ENCODE data around the gene RARRES2.

Gene RARRES2

DNA sequence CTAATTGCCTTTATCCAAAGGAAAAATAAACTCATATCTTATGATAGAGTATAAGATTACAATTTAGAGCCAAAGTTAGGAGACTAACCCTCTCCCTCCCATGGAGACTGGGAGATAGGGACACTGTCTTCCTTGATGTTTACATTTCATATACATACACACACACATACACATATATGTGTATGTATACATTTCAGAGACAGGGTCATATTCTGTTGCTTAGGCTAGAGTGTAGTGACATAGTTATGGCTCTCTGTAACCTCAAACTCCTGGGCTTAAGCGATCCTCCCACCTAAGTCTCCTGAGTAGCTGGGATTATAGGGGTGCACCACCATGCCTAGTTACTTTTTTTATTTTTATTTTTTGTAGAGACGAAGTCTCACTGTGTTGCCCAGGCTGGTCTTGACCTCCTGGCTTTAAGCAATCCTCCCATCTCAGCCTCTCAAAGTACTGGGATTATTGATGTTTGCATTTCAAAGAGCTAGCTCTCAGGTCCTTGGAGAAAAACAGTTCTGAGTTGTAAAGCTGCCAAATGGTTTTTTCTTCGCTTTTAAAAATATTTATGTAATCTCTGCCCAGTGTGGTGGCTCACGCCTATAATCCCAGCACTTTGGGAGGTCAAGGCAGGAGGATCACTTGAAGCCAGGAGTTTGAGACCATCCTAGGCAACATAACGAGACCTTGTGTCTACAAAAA is 19.1 kb upstream of the RARRES2 start:
- DNase-seq = no peak

DNA sequence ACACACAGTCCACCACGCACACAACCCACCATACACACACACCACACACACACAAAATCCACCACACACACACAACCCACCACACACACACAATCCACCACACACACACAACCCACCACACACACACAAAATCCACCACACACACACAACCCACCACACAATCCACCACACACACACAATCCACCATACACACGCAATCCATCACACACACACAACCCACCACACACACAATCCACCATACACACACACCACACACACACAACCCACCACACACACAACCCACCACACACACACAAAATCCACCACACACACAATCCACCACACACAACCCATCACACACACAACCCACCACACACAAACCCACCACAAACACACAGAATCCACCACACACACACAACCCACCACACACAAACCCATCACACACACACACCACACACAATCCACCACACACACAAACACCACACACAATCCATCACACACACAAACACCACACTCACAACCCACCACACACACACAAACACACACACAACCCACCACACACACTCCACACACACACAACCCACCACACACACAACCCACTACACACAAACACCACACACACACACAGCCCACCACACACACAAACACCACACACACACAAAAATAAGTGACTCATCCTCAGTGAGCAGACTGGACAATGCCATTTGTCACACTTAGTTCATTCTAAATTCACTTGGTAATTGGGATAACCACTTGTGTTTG is 18.4 kb upstream of the RARRES2 start:
- no peak for DNase-seq

- DNase-seq = no peak
Measured at GRCh38 chr7:150358988-150359621, 17.7 kb upstream of the RARRES2 start.

- DNase-seq = no peak
Measured at GRCh38 chr7:150358433-150358832, 17.0 kb upstream of the RARRES2 start.

DNA sequence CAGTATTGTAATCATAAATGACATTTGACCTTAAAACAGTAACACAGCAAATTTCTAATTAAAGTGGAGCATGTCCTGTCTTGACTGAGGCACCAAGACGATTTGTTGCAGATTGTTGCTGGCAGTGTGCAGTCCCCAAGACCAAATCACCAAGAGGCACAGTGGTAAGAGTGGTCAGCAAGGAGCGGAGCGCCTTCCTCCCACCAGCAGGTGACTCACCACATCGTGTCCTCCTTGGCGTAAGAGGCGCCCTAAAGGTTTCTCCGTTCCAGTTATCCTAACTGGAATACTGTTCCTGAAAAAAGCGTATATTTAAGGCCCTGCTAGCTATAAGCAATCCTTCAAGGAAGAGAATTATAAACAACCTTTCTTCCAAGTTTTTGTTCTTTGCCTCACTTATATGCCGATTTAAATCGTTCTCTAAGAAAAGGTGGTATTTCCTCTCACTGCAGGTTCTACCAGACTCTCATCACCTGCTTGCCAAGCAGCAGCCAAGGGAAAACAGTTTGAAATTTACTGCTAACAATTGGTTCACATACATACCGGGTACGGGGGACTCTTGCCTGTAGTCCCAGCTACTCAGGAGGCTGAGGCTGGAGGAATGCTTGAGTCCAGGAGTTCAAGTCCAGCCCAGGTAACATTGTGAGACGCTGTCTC is 16.5 kb upstream of the RARRES2 start:
- no peak for DNase-seq

GRCh38 chr7:150357270-150357669 is 15.8 kb upstream of the RARRES2 start:
- DNase-seq = peak; percentile 48

- no peak for DNase-seq
Measured at GRCh38 chr7:150356265-150356897, 15.0 kb upstream of the RARRES2 start.

- DNase-seq = no peak
Measured at GRCh38 chr7:150355666-150356059, 14.2 kb upstream of the RARRES2 start.

DNA sequence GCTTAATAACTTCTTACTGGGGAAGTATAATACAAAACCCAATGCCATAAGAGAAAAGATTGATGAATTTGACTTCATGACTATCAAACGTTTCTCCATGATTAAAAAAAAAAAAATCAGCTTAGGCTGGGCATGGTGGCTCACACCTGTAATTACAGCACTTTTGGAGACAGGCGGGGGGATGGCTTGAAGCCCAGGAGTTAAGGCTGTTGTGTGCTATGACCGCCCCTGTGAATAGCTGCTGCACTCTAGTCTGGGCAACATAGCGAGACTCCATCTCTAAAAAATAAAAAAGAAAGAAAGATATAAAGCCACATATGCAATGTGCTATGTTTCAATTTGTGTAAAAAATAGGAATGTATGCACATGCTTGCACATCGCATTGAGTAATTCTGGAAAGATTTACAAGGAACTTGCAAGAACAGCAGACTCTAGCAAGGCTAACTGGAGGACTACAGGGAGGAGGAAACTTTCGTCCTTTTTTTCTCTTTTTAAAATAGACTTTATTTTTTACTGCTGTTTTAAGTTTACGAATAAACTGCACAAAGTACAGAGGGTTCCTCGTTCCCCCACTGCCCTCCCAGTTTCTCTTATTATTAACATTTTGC is 10.3 kb upstream of the RARRES2 start:
- no peak for DNase-seq

- DNase-seq = no peak
Measured at GRCh38 chr7:150346922-150347321, 5.5 kb upstream of the RARRES2 start.

- DNase-seq = no peak
Measured at GRCh38 chr7:150345012-150345411, 3.6 kb upstream of the RARRES2 start.

- no peak for DNase-seq
Measured at GRCh38 chr7:150344299-150344698, 2.9 kb upstream of the RARRES2 start.

DNA sequence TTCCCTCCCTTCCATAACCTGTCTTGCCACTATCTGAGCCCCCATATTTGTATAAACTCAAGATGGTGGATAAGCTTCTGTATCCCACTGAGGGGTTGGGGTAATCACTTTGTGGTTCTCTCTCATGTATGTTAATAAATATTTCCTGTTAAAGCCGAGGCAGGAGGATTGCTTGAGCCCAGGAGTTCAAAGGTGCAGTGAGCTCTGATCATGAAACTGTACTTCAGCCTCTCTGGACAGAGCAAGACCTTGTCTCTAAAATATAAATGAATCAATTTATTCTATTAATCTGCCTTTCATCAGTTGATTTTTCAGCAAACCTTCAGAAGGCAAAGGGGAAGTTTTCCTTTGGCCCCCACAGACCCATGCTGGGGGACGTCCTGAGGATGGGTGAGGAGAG is 1.8 kb upstream of the RARRES2 start:
- no peak for DNase-seq

DNA sequence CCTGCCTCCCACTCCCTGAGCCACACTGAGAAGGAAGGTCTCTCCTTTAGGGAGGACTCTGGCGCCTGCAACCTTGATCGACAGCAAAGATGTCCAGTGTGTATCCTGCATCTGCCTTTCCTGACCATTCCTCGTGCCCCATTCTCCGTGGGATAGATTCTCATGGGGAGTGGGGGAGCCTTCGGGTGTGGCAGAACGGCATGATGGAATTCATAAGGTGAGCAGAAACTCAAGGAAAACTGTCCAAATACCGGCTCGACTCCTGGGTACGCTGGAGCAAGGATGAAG is 636 bp upstream of the RARRES2 start:
- DNase-seq = no peak

DNA sequence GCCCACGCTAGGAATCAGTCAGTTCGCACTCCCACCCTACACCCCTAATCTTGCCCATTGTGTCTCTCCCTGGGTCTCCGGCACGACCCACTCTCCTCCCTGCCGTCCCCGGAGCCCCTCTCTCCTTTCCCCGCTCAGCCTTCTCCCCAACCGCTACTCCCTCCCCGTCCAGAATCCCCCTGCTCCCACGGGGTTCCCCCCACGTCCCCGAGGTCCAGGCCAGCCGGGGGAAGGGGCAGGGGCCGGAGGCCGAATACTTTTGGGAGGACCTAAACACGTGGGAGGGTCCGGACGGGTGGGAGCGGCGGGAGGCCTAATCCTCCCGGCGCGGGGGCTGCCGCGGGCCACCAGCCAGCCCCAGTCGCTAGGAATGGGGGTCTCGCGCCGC is 560 bp downstream of the RARRES2 start:
- DNase-seq = no peak

- no peak for DNase-seq
Measured at GRCh38 chr7:150340024-150340749, 1.2 kb downstream of the RARRES2 start.

DNA sequence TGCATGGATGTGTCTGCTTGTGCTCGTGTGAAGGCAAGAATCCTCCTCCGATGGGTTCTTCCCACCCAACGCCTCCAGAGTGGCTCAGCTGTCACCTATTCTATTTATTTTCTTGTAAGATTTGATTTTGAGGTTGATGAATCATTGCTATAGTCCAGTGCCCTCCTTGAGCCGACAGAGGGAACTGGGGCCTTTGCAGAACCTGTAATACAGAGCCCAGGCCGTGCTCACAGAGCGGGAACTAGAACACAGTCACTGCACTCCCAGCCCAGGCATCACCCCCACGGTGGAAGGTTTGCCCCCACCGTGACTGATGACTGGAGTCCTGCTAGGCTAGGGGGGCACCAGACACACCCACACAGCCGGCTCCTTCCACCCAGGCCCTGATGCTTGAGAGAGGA is 2.0 kb downstream of the RARRES2 start:
- no peak for DNase-seq

- no peak for DNase-seq
Measured at GRCh38 chr7:150338166-150338829, 3.1 kb downstream of the RARRES2 start.

- no peak for DNase-seq
Measured at GRCh38 chr7:150337659-150338081, 3.8 kb downstream of the RARRES2 start.

DNA sequence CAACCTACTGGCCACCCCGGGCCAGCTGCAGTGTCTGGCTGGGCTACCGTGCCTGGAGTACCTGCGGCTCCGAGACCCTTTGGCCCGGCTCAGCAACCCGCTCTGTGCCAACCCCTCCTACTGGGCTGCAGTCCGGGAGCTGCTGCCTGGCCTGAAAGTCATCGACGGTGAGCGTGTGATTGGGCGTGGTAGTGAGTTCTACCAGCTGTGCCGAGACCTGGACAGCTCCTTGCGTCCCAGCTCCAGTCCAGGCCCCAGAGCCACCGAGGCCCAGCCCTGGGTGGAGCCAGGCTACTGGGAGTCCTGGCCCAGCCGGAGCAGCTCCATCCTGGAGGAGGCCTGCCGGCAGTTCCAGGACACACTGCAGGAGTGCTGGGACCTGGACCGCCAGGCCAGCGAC is 4.2 kb downstream of the RARRES2 start:
- no peak for DNase-seq

DNA sequence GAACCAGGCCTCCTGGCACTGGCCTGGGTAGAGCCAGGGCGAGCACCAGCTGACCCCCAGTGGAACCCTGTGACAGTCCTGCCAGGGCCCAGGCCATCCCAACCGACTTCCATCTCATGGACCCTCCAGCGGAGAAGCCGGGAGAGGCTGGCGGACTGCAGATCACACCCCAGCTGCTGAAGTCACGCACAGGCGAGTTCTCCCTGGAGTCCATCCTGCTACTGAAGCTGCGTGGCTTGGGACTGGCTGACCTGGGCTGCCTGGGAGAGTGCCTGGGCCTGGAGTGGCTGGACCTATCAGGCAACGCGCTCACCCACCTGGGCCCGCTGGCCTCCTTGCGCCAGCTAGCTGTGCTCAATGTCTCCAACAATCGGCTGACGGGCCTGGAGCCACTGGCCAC is 4.7 kb downstream of the RARRES2 start:
- no peak for DNase-seq

DNA sequence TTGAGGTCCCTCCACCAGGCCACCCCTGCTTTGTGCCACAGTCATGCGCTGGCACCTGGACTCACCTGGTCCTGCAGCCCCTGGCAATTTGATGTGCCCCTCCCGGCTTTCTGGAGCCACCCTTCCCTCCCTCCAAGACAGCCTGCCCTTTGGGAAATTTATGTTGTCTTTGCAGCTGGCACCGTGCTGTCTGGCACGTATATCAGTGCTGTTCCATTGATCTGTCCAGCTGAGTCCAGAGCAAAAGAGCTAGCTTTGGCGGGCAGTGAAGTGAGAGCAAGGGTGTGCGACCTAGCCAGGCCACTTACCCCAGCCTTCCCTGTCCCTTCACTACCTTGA is 5.7 kb downstream of the RARRES2 start:
- DNase-seq = no peak

Data from NCI-H2029 (cell line).